OCI-LY3 (cell line): ENCODE data around the gene SOWAHC.
"Not testable (repeated sequence)": the region's sequence is repeated elsewhere in the genome, so short reads cannot be mapped to it uniquely, and the experiment has no call there.

Source experiments
- CTCF ChIP-seq: fragments of 200-600, 300-600 bp; sonication (generic); IDR thresholded peaks from 2 replicates; pipeline ENCODE4 v1.5.1; 2014; ENCODE audit warnings: antibody characterized with exemption, low read length, low read depth
- EZH2phosphoT487 ChIP-seq: fragments of 200-600 bp; shearing (Covaris generic); IDR thresholded peaks from 2 replicates; pipeline ENCODE4 v1.6.1; 2018; ENCODE audit warnings: antibody characterized with exemption, mixed run types, low read depth

- not testable (repeated sequence) for TF ChIP-seq CTCF, EZH2phosphoT487
Measured at GRCh38 chr2:109628321-109628720, 14.2 kb downstream of the SOWAHC start.
